ENCODE results near the gene USP28. TPM values are rescaled to one million over a fixed set of nuclear protein-coding genes. Genes with fewer than 3 reads are reported as not detected.
A peak's percentile ranks its signal among the peaks of the same experiment; 100 is the strongest.

USP28 gene
- total RNA-seq, 1 donor from 2014 or later: 39.4 TPM

- H3K27me3 Mint-ChIP-seq (ENCODE audit: low read depth): no peaks in the 10 kb centered on the region
- TF ChIP-seq, protein P1, sequence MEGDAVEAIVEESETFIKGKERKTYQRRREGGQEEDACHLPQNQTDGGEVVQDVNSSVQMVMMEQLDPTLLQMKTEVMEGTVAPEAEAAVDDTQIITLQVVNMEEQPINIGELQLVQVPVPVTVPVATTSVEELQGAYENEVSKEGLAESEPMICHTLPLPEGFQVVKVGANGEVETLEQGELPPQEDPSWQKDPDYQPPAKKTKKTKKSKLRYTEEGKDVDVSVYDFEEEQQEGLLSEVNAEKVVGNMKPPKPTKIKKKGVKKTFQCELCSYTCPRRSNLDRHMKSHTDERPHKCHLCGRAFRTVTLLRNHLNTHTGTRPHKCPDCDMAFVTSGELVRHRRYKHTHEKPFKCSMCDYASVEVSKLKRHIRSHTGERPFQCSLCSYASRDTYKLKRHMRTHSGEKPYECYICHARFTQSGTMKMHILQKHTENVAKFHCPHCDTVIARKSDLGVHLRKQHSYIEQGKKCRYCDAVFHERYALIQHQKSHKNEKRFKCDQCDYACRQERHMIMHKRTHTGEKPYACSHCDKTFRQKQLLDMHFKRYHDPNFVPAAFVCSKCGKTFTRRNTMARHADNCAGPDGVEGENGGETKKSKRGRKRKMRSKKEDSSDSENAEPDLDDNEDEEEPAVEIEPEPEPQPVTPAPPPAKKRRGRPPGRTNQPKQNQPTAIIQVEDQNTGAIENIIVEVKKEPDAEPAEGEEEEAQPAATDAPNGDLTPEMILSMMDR (conservative IDR thresholded peaks at IDR 0.05): no peak
- H3K9me3 Mint-ChIP-seq: no peaks in the 10 kb centered on the region
- no peak overlapping the region for H3K4me3 Mint-ChIP-seq
- no peak for DNase-seq (ENCODE audit: low read depth, low spot score)
- H3K36me3 Mint-ChIP-seq (ENCODE audit: low read depth): peaks cover 30% of the 10 kb centered on the region
- no peak overlapping the region for H3K27ac Mint-ChIP-seq (ENCODE audit: unreplicated experiment)
- H3K4me1 Mint-ChIP-seq: peaks cover 30% of the 10 kb centered on the region
Observed at GRCh38 chr11:113865873-113866272, 9.5 kb downstream of the USP28 start.

GRCh38 chr11:113864410-113864809 lies 11.0 kb downstream of the USP28 start:
- peaks cover 30% of the 10 kb centered on the region for H3K36me3 Mint-ChIP-seq (ENCODE audit: low read depth)
- H3K27me3 Mint-ChIP-seq (ENCODE audit: low read depth): no peaks in the 10 kb centered on the region
- TF ChIP-seq, protein P1 (conservative IDR thresholded peaks at IDR 0.05): no peak
- no peak for DNase-seq (ENCODE audit: low read depth, low spot score)
- H3K4me1 Mint-ChIP-seq: peaks cover 37% of the 10 kb centered on the region
- no peak overlapping the region for H3K4me3 Mint-ChIP-seq
- H3K27ac Mint-ChIP-seq (ENCODE audit: unreplicated experiment): no peak overlapping the region
- no peaks in the 10 kb centered on the region for H3K9me3 Mint-ChIP-seq

- H3K9me3 Mint-ChIP-seq: no peaks in the 10 kb centered on the region
- peaks cover 27% of the 10 kb centered on the region for H3K36me3 Mint-ChIP-seq (ENCODE audit: low read depth)
- no peak for DNase-seq (ENCODE audit: low read depth, low spot score)
- H3K4me3 Mint-ChIP-seq: no peak overlapping the region
- peak overlapping the region; percentile 2 for H3K27ac Mint-ChIP-seq (ENCODE audit: unreplicated experiment)
- H3K4me1 Mint-ChIP-seq: peaks cover 31% of the 10 kb centered on the region
- H3K27me3 Mint-ChIP-seq (ENCODE audit: low read depth): no peaks in the 10 kb centered on the region
- TF ChIP-seq, protein P1 (conservative IDR thresholded peaks at IDR 0.05): no peak
Observed at GRCh38 chr11:113862435-113862834, 12.9 kb downstream of the USP28 start.

GRCh38 chr11:113859665-113860064 lies 15.7 kb downstream of the USP28 start:
- TF ChIP-seq, protein P1 (conservative IDR thresholded peaks at IDR 0.05): no peak
- Mint-ChIP-seq H3K36me3 (ENCODE audit: low read depth) (peaks cover 17% of the 10 kb centered on the region), H3K4me1 (peaks cover 26% of the 10 kb centered on the region), H3K4me3 (no peak overlapping the region), H3K27me3 (ENCODE audit: low read depth) (no peaks in the 10 kb centered on the region), H3K9me3 (no peaks in the 10 kb centered on the region), H3K27ac (ENCODE audit: unreplicated experiment) (no peak overlapping the region)
- no peak for DNase-seq (ENCODE audit: low read depth, low spot score)

DNA sequence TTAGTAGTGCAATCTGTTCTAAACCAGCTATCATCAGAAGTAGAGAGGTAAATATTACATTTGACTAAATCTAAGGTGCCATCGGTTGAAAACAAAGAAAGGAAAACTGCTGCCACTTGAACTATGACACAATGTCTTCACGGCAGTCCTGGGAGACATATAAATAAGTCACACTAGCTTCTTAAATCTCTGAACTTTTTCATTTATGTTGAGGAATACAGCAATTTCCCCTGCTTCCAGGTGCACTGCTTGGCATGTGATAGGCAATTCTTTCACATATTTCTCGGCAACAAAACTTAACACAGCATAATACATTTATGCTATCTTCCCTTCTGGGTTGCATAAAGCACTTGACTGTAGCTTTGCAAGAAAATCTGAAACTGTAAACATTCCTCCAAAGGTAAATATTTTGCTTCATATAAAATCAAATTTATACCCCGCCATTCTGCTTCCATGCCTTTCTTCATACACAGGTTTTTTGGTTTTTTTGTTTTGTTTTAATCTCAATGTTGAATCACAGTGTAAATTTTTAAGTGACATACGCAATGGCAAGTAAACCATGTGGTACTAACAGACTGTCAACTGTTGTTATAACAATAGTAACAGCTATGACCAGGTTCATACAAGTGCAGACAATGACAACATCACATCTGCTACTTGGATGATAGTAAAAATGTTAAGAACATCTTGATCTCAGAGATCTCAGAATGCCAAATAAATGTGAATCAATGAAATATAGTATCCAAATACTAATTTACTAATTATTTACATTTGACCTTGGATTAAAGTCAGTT lies 18.2 kb downstream of the USP28 start:
- Mint-ChIP-seq H3K36me3 (ENCODE audit: low read depth) (peaks cover 7% of the 10 kb centered on the region), H3K27ac (ENCODE audit: unreplicated experiment) (no peak overlapping the region), H3K4me3 (no peak overlapping the region), H3K4me1 (peaks cover 20% of the 10 kb centered on the region), H3K9me3 (no peaks in the 10 kb centered on the region), H3K27me3 (ENCODE audit: low read depth) (no peaks in the 10 kb centered on the region)
- TF ChIP-seq, protein P1 (conservative IDR thresholded peaks at IDR 0.05): no peak
- no peak for DNase-seq (ENCODE audit: low read depth, low spot score)
